ENCODE data around the gene CPNE2.

DNA sequence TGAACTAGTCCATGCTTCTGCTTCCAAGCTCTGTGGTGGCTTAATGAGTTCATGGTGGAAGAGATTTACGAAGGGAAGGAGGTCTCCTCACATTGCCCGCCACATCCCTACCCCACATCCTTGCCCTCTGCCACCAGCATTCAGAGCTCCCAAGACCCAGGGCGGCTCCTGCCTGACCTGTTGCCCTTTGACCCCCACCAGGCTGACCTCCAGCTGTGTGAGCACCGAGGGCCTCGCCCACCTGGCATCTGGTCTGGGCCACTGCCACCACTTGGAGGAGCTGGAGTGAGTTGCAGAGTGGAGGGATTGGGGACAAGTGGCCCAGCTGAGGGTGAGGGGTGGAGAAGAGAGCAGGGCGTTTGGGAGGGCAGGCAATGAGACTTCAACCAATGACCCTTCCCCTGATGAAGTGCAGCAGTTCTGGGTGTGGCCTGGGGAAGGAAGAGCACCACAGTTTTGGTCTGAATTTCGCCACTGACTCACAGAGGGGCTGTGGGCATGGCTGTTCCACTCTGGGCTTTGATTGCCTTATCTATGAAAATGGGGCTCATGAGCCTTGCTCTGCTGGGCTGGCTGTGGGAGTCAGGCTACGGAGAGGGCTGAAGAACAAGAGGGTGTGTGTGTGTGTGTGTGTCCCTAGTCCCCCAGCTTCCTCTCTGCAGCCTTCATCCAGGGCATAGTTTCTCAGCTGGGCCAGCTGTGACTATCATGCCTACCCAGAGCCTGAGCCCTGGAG lies 22.6 kb upstream of the CPNE2 start:
- TF ChIP-seq, protein P1, sequence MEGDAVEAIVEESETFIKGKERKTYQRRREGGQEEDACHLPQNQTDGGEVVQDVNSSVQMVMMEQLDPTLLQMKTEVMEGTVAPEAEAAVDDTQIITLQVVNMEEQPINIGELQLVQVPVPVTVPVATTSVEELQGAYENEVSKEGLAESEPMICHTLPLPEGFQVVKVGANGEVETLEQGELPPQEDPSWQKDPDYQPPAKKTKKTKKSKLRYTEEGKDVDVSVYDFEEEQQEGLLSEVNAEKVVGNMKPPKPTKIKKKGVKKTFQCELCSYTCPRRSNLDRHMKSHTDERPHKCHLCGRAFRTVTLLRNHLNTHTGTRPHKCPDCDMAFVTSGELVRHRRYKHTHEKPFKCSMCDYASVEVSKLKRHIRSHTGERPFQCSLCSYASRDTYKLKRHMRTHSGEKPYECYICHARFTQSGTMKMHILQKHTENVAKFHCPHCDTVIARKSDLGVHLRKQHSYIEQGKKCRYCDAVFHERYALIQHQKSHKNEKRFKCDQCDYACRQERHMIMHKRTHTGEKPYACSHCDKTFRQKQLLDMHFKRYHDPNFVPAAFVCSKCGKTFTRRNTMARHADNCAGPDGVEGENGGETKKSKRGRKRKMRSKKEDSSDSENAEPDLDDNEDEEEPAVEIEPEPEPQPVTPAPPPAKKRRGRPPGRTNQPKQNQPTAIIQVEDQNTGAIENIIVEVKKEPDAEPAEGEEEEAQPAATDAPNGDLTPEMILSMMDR (IDR thresholded peaks at IDR 0.05; ENCODE audit: borderline replicate concordance, extremely low read depth, low read length, poor library complexity, severe bottlenecking), result no peak
- TF ChIP-seq EZH2 (IDR thresholded peaks at IDR 0.05; ENCODE audit: borderline replicate concordance, low read depth, low read length, severe bottlenecking), result no peak

Data from DND-41 (cell line).